ENCODE data around the gene FBXL14. TPM values are rescaled to one million over a fixed set of nuclear protein-coding genes. Genes with fewer than 3 reads are reported as not detected.

FBXL14 gene
- total and polyA plus RNA-seq, 2 of the 13 experiments (the other 11 are each of a cell fraction or from before 2014, with no cell fraction given), result 7.0 to 7.4 TPM

GRCh38 chr12:1565172-1565571 lies 29.2 kb downstream of the FBXL14 start:
- peaks cover 0 to 25% of the 10 kb centered on the region in 2 experiments; a peak in 3 of 5 replicates for H3K27me3 ChIP-seq (ENCODE audit: control insufficient read depth in 1 of 2, insufficient read depth in 2 of 2, low read length in 2 of 2)
- in situ Hi-C loops (cut with HindIII; ENCODE audit: extremely low pct_ligation_motif_present, low pct_unique_long_range_greater_than_20kb), result no loop called here
- DNase-seq (ENCODE audit: low spot score) (no peak), ATAC-seq (no peak), FAIRE-seq (no peak)
- CTCF ChIA-PET (ENCODE audit: low intra/inter-chr PET ratio, low total read pairs), result no interaction called here
- peaks cover 5% of the 10 kb centered on the region; the same call in 1 of the 2 replicates for H3K4me1 ChIP-seq (ENCODE audit: insufficient read depth, low read length)
- 48% methylated on average over 5 of the region's 5 CpGs for WGBS (ENCODE audit: low lambda C conversion rate)
- no peaks in the 10 kb centered on the region for H3K79me2 ChIP-seq (ENCODE audit: insufficient read depth, low read length)
- no peaks in the 10 kb centered on the region for H3K9me3 ChIP-seq (ENCODE audit: low read length)
- H4K20me1 ChIP-seq (ENCODE audit: insufficient read depth, low read length), result no peaks in the 10 kb centered on the region
- BruUV-seq (replicated peaks), result no TSS peak
- no peak overlapping the region for H3K27ac ChIP-seq (ENCODE audit: extremely low read length, insufficient read depth, low read length)
- no peak overlapping the region for H3K4me3 ChIP-seq (replicated peaks in 1 of 3; ENCODE audit: insufficient read depth in 1 of 3, low read depth in 2 of 3, low read length in 3 of 3)
- H3K36me3 ChIP-seq (replicated peaks in 1 of 2; ENCODE audit: control insufficient read depth in 1 of 2, insufficient read depth in 2 of 2, low read length in 2 of 2), result no peaks in the 10 kb centered on the region
- H2AFZ ChIP-seq (ENCODE audit: low read length), result no peak overlapping the region
- no peak overlapping the region for H3K4me2 ChIP-seq (ENCODE audit: low read depth, low read length)
- TF ChIP-seq ZFP1 (CRISPR knock-in tag; IDR thresholded peaks at IDR 0.05), result no peak
- TF ChIP-seq TBL1XR1 (IDR thresholded peaks at IDR 0.05; ENCODE audit: borderline replicate concordance, low read length, partially characterized antibody), result no peak
- TF ChIP-seq ZNF782 (CRISPR knock-in tag; IDR thresholded peaks at IDR 0.05; ENCODE audit: borderline replicate concordance), result no peak
- TF ChIP-seq GPN1 (CRISPR knock-in tag; IDR thresholded peaks at IDR 0.05; ENCODE audit: borderline replicate concordance), result no peak
- TF ChIP-seq, protein P1, sequence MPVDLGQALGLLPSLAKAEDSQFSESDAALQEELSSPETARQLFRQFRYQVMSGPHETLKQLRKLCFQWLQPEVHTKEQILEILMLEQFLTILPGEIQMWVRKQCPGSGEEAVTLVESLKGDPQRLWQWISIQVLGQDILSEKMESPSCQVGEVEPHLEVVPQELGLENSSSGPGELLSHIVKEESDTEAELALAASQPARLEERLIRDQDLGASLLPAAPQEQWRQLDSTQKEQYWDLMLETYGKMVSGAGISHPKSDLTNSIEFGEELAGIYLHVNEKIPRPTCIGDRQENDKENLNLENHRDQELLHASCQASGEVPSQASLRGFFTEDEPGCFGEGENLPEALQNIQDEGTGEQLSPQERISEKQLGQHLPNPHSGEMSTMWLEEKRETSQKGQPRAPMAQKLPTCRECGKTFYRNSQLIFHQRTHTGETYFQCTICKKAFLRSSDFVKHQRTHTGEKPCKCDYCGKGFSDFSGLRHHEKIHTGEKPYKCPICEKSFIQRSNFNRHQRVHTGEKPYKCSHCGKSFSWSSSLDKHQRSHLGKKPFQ (CRISPR knock-in tag; IDR thresholded peaks at IDR 0.05; ENCODE audit: insufficient replicate concordance), result no peak
- TF ChIP-seq ZNF574 (CRISPR knock-in tag; IDR thresholded peaks at IDR 0.05), result no peak
- no peak for TF ChIP-seq ZNF225 (CRISPR knock-in tag; IDR thresholded peaks at IDR 0.05)
- no peak for TF ChIP-seq CEBPB (IDR thresholded peaks at IDR 0.05; ENCODE audit: borderline replicate concordance, low read depth, low read length)
- no peak for TF ChIP-seq KDM2A (CRISPR knock-in tag; IDR thresholded peaks at IDR 0.05; ENCODE audit: borderline replicate concordance, low read depth)
- no peak for TF ChIP-seq ZNF256 (CRISPR knock-in tag; conservative IDR thresholded peaks at IDR 0.05)
- no peak for TF ChIP-seq HNRNPL (IDR thresholded peaks at IDR 0.05; ENCODE audit: low read depth, low read length)
- no peak for TF ChIP-seq ZBED4 (CRISPR knock-in tag; IDR thresholded peaks at IDR 0.05; ENCODE audit: borderline replicate concordance)
- POLR2A ChIA-PET, result no interaction called here
- H3K9ac ChIP-seq (ENCODE audit: insufficient read depth, low read depth, low read length), result no peak overlapping the region
- intact Hi-C loops (cut with micrococcal nuclease; ENCODE audit: unreplicated experiment), result no loop called here

Data from HepG2 (cell line).